ENCODE results near the gene DHCR24. TPM values are rescaled to one million over a fixed set of nuclear protein-coding genes. Genes with fewer than 3 reads are reported as not detected.

DHCR24 gene
- total and polyA plus RNA-seq, 2 donors (not counting 1 experiment from before 2014, with no cell fraction given) = 5.2 to 13.3 TPM

GRCh38 chr1:54857141-54857540 lies 29.9 kb downstream of the DHCR24 start:
- whole genome bisulfite sequencing (ENCODE audit: insufficient coverage) = 100% methylated on average over 2 of the region's 3 CpGs
- ChIA-PET CTCF (no interaction called here), POLR2A (no interaction called here)
- Histone ChIP-seq H3K9ac (ENCODE audit: low read length) (no peak overlapping the region), H3K4me1 (ENCODE audit: control insufficient read depth in 2 of 2, insufficient read depth in 2 of 2, low read length in 2 of 2) (no peaks in the 10 kb centered on the region), H3K4me3 (ENCODE audit: control extremely low read depth in 1 of 5, extremely low read depth in 1 of 5, insufficient read depth in 1 of 5, low read depth in 2 of 5, low read length in 4 of 5) (no peak overlapping the region), H3K9me3 (ENCODE audit: control extremely low read depth in 1 of 3, control insufficient read depth in 2 of 3, insufficient read depth in 1 of 3, low read length in 2 of 3) (no peaks in the 10 kb centered on the region), H3K79me2 (ENCODE audit: control insufficient read depth, insufficient read depth, low read length) (no peaks in the 10 kb centered on the region), H3K36me3 (replicated peaks in 1 of 2; ENCODE audit: control extremely low read depth in 1 of 2, control insufficient read depth in 1 of 2, extremely low read depth in 1 of 2, insufficient read depth in 2 of 2, low read length in 1 of 2) (no peaks in the 10 kb centered on the region), H2AFZ (ENCODE audit: insufficient read depth, low read depth, low read length, poor library complexity, severe bottlenecking) (no peak overlapping the region), H4K20me1 (ENCODE audit: control insufficient read depth, insufficient read depth, low read length, poor library complexity, severe bottlenecking) (no peaks in the 10 kb centered on the region), H3K27me3 (replicated peaks in 1 of 4; ENCODE audit: control extremely low read depth in 1 of 4, control insufficient read depth in 3 of 4, insufficient read depth in 4 of 4, low read length in 3 of 4) (no peaks in the 10 kb centered on the region), H3K4me2 (replicated peaks; ENCODE audit: low read depth, low read length, poor library complexity, severe bottlenecking) (no peak overlapping the region), H3K27ac (ENCODE audit: low read length in 2 of 2) (no peak overlapping the region)
- Mint-ChIP-seq H3K4me3 (no peak overlapping the region), H3K9me3 (ENCODE audit: insufficient read depth) (no peaks in the 10 kb centered on the region), H3K4me1 (peaks cover 4% of the 10 kb centered on the region), H3K27ac (no peak overlapping the region), H3K27me3 (no peaks in the 10 kb centered on the region)
- intact Hi-C loops (cut with micrococcal nuclease) = no loop called here
- TF ChIP-seq CTCF (IDR thresholded peaks at IDR 0.05) = no peak
- TF ChIP-seq EZH2 (IDR thresholded peaks at IDR 0.05; ENCODE audit: borderline replicate concordance, insufficient read depth, low read depth, low read length, poor library complexity, severe bottlenecking) = no peak
- ATAC-seq (ENCODE audit: low read depth) (no peak), DNase-seq (no peak)

- no peak overlapping the region for H2AFZ ChIP-seq (ENCODE audit: insufficient read depth, low read depth, low read length, poor library complexity, severe bottlenecking)
- no peaks in the 10 kb centered on the region for H3K27me3 Mint-ChIP-seq
- H3K4me3 ChIP-seq (ENCODE audit: control extremely low read depth in 1 of 5, extremely low read depth in 1 of 5, insufficient read depth in 1 of 5, low read depth in 2 of 5, low read length in 4 of 5) = no peak overlapping the region
- no peaks in the 10 kb centered on the region for H3K9me3 Mint-ChIP-seq (ENCODE audit: insufficient read depth)
- ChIA-PET POLR2A (no interaction called here), CTCF (no interaction called here)
- H3K27ac ChIP-seq (ENCODE audit: low read length in 2 of 2) = no peak overlapping the region
- H3K79me2 ChIP-seq (ENCODE audit: control insufficient read depth, insufficient read depth, low read length) = no peaks in the 10 kb centered on the region
- no peaks in the 10 kb centered on the region for H3K4me1 Mint-ChIP-seq
- H3K9ac ChIP-seq (ENCODE audit: low read length) = no peak overlapping the region
- ATAC-seq (ENCODE audit: low read depth) (no peak), DNase-seq (no peak)
- no peak overlapping the region for H3K4me3 Mint-ChIP-seq
- TF ChIP-seq CTCF (IDR thresholded peaks at IDR 0.05) (no peak), EZH2 (IDR thresholded peaks at IDR 0.05; ENCODE audit: borderline replicate concordance, insufficient read depth, low read depth, low read length, poor library complexity, severe bottlenecking) (no peak)
- H3K4me1 ChIP-seq (ENCODE audit: control insufficient read depth in 2 of 2, insufficient read depth in 2 of 2, low read length in 2 of 2) = no peaks in the 10 kb centered on the region
- H4K20me1 ChIP-seq (ENCODE audit: control insufficient read depth, insufficient read depth, low read length, poor library complexity, severe bottlenecking) = no peaks in the 10 kb centered on the region
- H3K36me3 ChIP-seq (replicated peaks in 1 of 2; ENCODE audit: control extremely low read depth in 1 of 2, control insufficient read depth in 1 of 2, extremely low read depth in 1 of 2, insufficient read depth in 2 of 2, low read length in 1 of 2) = no peaks in the 10 kb centered on the region
- intact Hi-C loops (cut with micrococcal nuclease) = no loop called here
- no peak overlapping the region for H3K27ac Mint-ChIP-seq
- H3K4me2 ChIP-seq (replicated peaks; ENCODE audit: low read depth, low read length, poor library complexity, severe bottlenecking) = no peak overlapping the region
- no peaks in the 10 kb centered on the region for H3K27me3 ChIP-seq (replicated peaks in 1 of 4; ENCODE audit: control extremely low read depth in 1 of 4, control insufficient read depth in 3 of 4, insufficient read depth in 4 of 4, low read length in 3 of 4)
- H3K9me3 ChIP-seq (ENCODE audit: control extremely low read depth in 1 of 3, control insufficient read depth in 2 of 3, insufficient read depth in 1 of 3, low read length in 2 of 3) = no peaks in the 10 kb centered on the region
- WGBS (ENCODE audit: insufficient coverage) = 96% methylated on average over 12 of the region's 12 CpGs
Observed at GRCh38 chr1:54854381-54855020, 32.5 kb downstream of the DHCR24 start.
